Uterus (tissue), 4 donors: ENCODE data around the gene EML5. TPM values are rescaled to one million over a fixed set of nuclear protein-coding genes. Genes with fewer than 3 reads are reported as not detected.

ENCODE experiments used
- DNase-seq, 2 donors: peaks; one replicate each; pipeline ENCODE4 v3.0.0-alpha.2; 2019 to 2020
- H3K27ac ChIP-seq, 2 donors: fragments of 200-600 bp; sonication (generic); 1 replicate in 1 of 2; 2 replicates in 1 of 2; pipeline ENCODE4 v1.5.1; 2016 to 2018
- H3K27me3 ChIP-seq, 2 donors: fragments of 200-600 bp; sonication (generic); one replicate each; pipeline ENCODE4 v1.5.1; 2018 to 2019; ENCODE audit warnings: control low read depth in 1 of 2
- H3K36me3 ChIP-seq, 2 donors: fragments of 200-600 bp; sonication (generic); one replicate each; pipeline ENCODE4 v1.5.1; 2019; ENCODE audit warnings: control low read depth in 1 of 2
- H3K4me1 ChIP-seq, 2 donors: fragments of 200-600 bp; sonication (generic); one replicate each; pipeline ENCODE4 v1.5.1; 2018 to 2019; ENCODE audit warnings: control low read depth in 1 of 2
- H3K4me3 ChIP-seq, 2 donors: fragments of 200-600 bp; sonication (generic); 1 replicate in 1 of 2; 2 replicates in 1 of 2; pipeline ENCODE4 v1.5.1; 2018 to 2019; ENCODE audit warnings: mild to moderate bottlenecking in 1 of 2
- H3K9me3 ChIP-seq, 2 donors: fragments of 200-600 bp; sonication (generic); one replicate each; pipeline ENCODE4 v1.5.1; 2019; ENCODE audit warnings: control low read depth in 1 of 2
- POLR2A ChIP-seq, 2 donors: fragments of 450-650 bp; IDR thresholded peaks; one replicate each; pipeline ENCODE4 v1.6.1; 2016; ENCODE audit warnings: antibody characterized with exemption in 2 of 2, mild to moderate bottlenecking in 1 of 2, moderate library complexity in 1 of 2
- intact Hi-C: fragments of 100-400 bp; cut with DNase I; formaldehyde crosslinking; loops from one replicate; pipeline ENCODE4 v1.15.1; 2023; ENCODE audit warnings: low total_unique reads
- total RNA-seq, 4 donors: library from RNA; depleted of rRNA in 3 of 4; stranded (reverse); fragments of >200 nt in 3 of 4; gene quantifications; one replicate each; pipeline versions ENCODE4 v1.1.0 to v1.2.4, GENCODE V29; 2014 to 2023
- TF ChIP-seq, protein P1 (sequence below), 4 experiments: fragments of 200-600 bp in 2 of 4; fragments of 450-650 bp in 2 of 4; sonication (generic) in 2 of 4; IDR thresholded peaks; one replicate each; pipeline ENCODE4 v1.5.1; 2016 to 2019; ENCODE audit warnings: antibody characterized with exemption in 4 of 4, mild to moderate bottlenecking in 2 of 4, moderate library complexity in 1 of 4
- donor health status: DM: yes; HTN: yes; CAD: no.

The EML5 gene
- total RNA-seq, 4 donors from 2014 or later, result 0.26 to 4.4 (median 2.9) TPM

DNA sequence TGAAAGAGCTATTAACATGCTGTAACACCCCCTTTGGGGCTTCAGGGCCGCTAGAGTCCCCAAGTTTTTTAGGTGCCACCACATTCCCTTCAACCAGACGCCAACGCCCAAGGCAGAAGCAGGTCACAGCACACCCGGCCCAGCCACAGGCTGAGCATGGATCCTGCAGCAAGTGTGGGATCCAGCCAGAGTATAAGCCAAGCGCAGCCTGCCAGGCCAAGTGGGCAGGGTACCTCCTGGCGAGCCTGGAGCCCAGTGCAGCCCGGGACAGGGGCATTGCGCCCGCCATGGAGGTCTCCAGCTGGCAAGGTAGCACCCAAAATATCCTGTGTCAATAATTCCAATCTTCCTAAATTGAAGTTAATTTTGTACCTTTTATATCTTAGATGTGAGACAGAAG is 55.5 kb downstream of the EML5 start:
- TF ChIP-seq, protein P1, sequence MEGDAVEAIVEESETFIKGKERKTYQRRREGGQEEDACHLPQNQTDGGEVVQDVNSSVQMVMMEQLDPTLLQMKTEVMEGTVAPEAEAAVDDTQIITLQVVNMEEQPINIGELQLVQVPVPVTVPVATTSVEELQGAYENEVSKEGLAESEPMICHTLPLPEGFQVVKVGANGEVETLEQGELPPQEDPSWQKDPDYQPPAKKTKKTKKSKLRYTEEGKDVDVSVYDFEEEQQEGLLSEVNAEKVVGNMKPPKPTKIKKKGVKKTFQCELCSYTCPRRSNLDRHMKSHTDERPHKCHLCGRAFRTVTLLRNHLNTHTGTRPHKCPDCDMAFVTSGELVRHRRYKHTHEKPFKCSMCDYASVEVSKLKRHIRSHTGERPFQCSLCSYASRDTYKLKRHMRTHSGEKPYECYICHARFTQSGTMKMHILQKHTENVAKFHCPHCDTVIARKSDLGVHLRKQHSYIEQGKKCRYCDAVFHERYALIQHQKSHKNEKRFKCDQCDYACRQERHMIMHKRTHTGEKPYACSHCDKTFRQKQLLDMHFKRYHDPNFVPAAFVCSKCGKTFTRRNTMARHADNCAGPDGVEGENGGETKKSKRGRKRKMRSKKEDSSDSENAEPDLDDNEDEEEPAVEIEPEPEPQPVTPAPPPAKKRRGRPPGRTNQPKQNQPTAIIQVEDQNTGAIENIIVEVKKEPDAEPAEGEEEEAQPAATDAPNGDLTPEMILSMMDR (IDR thresholded peaks at IDR 0.05), result no peak
- no peak for TF ChIP-seq POLR2A (IDR thresholded peaks at IDR 0.05)
- H3K27ac ChIP-seq, result no peak overlapping the region
- no peak for DNase-seq
- intact Hi-C loops, result no loop called here
- H3K4me3 ChIP-seq, result no peak overlapping the region
- H3K4me1 ChIP-seq, result no peaks in the 10 kb centered on the region
- no peaks in the 10 kb centered on the region for H3K27me3 ChIP-seq
- H3K9me3 ChIP-seq, result no peaks in the 10 kb centered on the region
- no peaks in the 10 kb centered on the region for H3K36me3 ChIP-seq

DNA sequence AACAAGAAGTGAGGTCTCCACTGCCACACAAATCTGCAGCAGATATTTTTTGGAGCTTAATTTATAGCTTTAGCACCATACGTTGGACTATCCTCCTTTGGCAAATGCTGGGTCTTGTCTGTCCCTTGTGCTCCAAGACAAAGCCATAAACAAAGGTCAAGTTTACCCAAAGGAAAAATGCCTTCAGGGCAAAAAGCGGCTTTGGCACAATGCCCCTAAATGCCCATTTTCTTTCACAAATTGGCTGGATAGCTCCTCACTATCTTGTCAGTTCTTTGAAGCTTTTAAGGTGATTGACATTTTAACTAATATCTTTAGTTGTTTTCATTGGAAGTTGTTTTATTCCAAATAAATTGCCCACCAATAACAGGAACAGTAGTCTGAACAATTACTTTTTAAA is 59.6 kb downstream of the EML5 start:
- no peaks in the 10 kb centered on the region for H3K9me3 ChIP-seq
- H3K27me3 ChIP-seq, result no peaks in the 10 kb centered on the region
- TF ChIP-seq POLR2A (IDR thresholded peaks at IDR 0.05), result no peak
- TF ChIP-seq, protein P1 (IDR thresholded peaks at IDR 0.05), result no peak
- intact Hi-C loops, result no loop called here
- no peak for DNase-seq
- no peak overlapping the region for H3K27ac ChIP-seq
- H3K4me1 ChIP-seq, result no peaks in the 10 kb centered on the region
- no peak overlapping the region for H3K4me3 ChIP-seq
- no peaks in the 10 kb centered on the region for H3K36me3 ChIP-seq

DNA sequence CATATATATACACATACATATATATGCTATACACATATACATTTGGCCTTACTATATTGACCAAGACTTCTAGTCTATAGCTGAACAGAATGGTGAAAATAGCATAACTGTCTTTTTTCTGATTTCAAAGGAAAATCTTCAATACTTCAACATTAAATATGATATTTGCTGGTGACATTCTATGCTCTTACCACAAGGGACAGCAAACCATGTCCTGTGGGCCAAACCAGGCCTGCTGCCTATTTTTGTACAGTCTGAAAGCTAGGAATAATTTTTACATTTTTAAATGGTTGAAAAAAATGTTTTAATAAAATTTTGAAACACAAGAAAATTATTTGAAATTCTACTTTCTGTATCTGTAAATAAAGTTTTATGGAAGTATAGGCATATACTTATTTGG is 63.6 kb downstream of the EML5 start:
- Histone ChIP-seq H3K36me3 (no peaks in the 10 kb centered on the region), H3K9me3 (no peaks in the 10 kb centered on the region), H3K4me3 (no peak overlapping the region), H3K4me1 (no peaks in the 10 kb centered on the region), H3K27me3 (no peaks in the 10 kb centered on the region), H3K27ac (no peak overlapping the region)
- intact Hi-C loops, result no loop called here
- DNase-seq, result no peak
- no peak for TF ChIP-seq POLR2A (IDR thresholded peaks at IDR 0.05)
- TF ChIP-seq, protein P1 (IDR thresholded peaks at IDR 0.05), result no peak

- Histone ChIP-seq H3K36me3 (no peaks in the 10 kb centered on the region), H3K27ac (no peak overlapping the region), H3K4me3 (no peak overlapping the region), H3K27me3 (no peaks in the 10 kb centered on the region), H3K9me3 (no peaks in the 10 kb centered on the region), H3K4me1 (no peaks in the 10 kb centered on the region)
- TF ChIP-seq, protein P1 (IDR thresholded peaks at IDR 0.05), result no peak
- no peak for TF ChIP-seq POLR2A (IDR thresholded peaks at IDR 0.05)
- intact Hi-C loops, result no loop called here
- no peak for DNase-seq
These were observed 65.7 kb downstream of the EML5 start for GRCh38 chr14:88727057-88727456.

DNA sequence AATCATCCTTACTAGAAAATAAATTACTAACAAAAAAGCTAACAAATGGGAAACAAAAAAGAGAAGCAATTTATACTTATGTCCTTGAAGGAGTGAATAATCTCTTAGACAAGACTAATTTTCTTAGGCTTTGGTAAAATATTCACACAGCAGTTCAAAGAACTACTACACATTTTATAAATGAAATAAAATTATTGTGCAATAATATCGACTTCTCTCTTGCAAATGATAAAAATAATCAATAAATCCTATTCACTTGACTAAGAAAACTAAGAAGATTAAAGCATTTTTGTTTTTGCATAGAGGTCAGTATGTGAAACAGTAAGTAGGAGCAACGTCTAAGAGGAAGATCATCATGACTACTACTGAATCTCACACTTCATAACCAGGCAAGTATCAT is 82.0 kb downstream of the EML5 start:
- no peak for TF ChIP-seq POLR2A (IDR thresholded peaks at IDR 0.05)
- TF ChIP-seq, protein P1 (IDR thresholded peaks at IDR 0.05), result no peak
- no peak for DNase-seq
- Histone ChIP-seq H3K36me3 (no peaks in the 10 kb centered on the region), H3K4me3 (no peak overlapping the region), H3K9me3 (no peaks in the 10 kb centered on the region), H3K4me1 (no peaks in the 10 kb centered on the region), H3K27ac (no peak overlapping the region), H3K27me3 (no peaks in the 10 kb centered on the region)
- intact Hi-C loops, result no loop called here
